ENCODE results near the gene GLIPR1L2. TPM values are rescaled to one million over a fixed set of nuclear protein-coding genes. Genes with fewer than 3 reads are reported as not detected.

Gene GLIPR1L2
- total and polyA plus RNA-seq, 2 experiments from 2014 or later, result 0.08 TPM; not detected in 1

DNA sequence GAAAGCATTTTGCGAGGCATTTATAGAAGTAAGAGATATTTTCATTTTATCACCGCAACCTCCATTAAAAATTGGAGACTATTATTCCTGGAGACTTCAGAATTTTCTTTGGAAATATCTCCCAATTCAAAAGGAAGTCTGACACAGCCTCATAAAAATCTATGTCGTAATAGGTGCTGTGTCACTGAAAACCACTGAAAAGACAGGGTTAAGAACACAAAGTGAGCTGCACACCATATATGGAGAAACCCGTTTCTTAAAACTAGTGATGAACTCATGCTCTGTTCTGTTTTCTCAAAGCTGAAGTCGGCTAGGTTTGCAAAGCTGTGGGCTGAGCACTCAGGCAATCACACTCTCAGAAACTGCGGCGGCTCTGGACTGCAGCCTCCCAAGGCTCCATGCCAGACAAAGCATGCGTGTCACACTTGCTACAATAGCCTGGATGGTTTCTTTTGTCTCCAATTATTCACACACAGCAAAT is 89.6 kb downstream of the GLIPR1L2 start, which contains the start of gene GLIPR1:
GLIPR1 (plus strand) TSS at position 287 of the 481 bp plus-strand sequence; CDS start at position 413, 126 bp downstream.
- Histone ChIP-seq H3F3A (replicated peaks; ENCODE audit: low read depth) (no peaks in the 10 kb centered on the region), H3K79me2 (replicated peaks; ENCODE audit: insufficient read depth) (no peaks in the 10 kb centered on the region), H3K4me2 (no peak within 1 kb of the TSS), H3K4me3 (no peak within 1 kb of the TSS), H4K20me1 (replicated peaks; ENCODE audit: insufficient read depth) (no peaks in the 10 kb centered on the region), H3K36me3 (ENCODE audit: insufficient read depth) (no peaks in the 10 kb centered on the region), H3K4me1 (ENCODE audit: insufficient read depth) (peaks cover 12% of the 10 kb centered on the region), H3K9me2 (ENCODE audit: insufficient read depth) (no peaks in the 10 kb centered on the region), H3K27me3 (ENCODE audit: insufficient read depth) (no peaks in the 10 kb centered on the region), H3K27ac (ENCODE audit: low read depth) (no peak within 1 kb of the TSS), H2AFZ (peak within 1 kb of the TSS; percentile 75; the same call in 1 of the 2 replicates)
- peaks cover 21% of the 10 kb centered on the region for H3K4me1 Mint-ChIP-seq
- DNase-seq (ENCODE audit: low spot score), result no peak
- peak within 1 kb of the TSS; percentile 50; the same call in 1 of the 2 replicates for H3K27ac Mint-ChIP-seq
- no peak within 1 kb of the TSS for H3K4me3 Mint-ChIP-seq
- H3K36me3 Mint-ChIP-seq (ENCODE audit: low read depth), result no peaks in the 10 kb centered on the region
- TF ChIP-seq, protein P1, sequence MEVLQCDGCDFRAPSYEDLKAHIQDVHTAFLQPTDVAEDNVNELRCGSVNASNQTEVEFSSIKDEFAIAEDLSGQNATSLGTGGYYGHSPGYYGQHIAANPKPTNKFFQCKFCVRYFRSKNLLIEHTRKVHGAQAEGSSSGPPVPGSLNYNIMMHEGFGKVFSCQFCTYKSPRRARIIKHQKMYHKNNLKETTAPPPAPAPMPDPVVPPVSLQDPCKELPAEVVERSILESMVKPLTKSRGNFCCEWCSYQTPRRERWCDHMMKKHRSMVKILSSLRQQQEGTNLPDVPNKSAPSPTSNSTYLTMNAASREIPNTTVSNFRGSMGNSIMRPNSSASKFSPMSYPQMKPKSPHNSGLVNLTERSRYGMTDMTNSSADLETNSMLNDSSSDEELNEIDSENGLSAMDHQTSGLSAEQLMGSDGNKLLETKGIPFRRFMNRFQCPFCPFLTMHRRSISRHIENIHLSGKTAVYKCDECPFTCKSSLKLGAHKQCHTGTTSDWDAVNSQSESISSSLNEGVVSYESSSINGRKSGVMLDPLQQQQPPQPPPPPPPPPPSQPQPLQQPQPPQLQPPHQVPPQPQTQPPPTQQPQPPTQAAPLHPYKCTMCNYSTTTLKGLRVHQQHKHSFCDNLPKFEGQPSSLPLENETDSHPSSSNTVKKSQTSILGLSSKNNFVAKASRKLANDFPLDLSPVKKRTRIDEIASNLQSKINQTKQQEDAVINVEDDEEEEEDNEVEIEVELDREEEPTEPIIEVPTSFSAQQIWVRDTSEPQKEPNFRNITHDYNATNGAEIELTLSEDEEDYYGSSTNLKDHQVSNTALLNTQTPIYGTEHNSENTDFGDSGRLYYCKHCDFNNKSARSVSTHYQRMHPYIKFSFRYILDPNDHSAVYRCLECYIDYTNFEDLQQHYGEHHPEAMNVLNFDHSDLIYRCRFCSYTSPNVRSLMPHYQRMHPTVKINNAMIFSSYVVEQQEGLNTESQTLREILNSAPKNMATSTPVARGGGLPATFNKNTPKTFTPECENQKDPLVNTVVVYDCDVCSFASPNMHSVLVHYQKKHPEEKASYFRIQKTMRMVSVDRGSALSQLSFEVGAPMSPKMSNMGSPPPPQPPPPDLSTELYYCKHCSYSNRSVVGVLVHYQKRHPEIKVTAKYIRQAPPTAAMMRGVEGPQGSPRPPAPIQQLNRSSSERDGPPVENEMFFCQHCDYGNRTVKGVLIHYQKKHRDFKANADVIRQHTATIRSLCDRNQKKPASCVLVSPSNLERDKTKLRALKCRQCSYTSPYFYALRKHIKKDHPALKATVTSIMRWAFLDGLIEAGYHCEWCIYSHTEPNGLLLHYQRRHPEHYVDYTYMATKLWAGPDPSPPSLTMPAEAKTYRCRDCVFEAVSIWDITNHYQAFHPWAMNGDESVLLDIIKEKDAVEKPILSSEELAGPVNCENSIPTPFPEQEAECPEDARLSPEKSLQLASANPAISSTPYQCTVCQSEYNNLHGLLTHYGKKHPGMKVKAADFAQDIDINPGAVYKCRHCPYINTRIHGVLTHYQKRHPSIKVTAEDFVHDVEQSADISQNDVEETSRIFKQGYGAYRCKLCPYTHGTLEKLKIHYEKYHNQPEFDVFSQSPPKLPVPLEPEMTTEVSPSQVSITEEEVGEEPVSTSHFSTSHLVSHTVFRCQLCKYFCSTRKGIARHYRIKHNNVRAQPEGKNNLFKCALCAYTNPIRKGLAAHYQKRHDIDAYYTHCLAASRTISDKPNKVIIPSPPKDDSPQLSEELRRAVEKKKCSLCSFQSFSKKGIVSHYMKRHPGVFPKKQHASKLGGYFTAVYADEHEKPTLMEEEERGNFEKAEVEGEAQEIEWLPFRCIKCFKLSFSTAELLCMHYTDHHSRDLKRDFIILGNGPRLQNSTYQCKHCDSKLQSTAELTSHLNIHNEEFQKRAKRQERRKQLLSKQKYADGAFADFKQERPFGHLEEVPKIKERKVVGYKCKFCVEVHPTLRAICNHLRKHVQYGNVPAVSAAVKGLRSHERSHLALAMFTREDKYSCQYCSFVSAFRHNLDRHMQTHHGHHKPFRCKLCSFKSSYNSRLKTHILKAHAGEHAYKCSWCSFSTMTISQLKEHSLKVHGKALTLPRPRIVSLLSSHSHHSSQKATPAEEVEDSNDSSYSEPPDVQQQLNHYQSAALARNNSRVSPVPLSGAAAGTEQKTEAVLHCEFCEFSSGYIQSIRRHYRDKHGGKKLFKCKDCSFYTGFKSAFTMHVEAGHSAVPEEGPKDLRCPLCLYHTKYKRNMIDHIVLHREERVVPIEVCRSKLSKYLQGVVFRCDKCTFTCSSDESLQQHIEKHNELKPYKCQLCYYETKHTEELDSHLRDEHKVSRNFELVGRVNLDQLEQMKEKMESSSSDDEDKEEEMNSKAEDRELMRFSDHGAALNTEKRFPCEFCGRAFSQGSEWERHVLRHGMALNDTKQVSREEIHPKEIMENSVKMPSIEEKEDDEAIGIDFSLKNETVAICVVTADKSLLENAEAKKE (CRISPR knock-in tag; IDR thresholded peaks at IDR 0.05), result no peak
- TF ChIP-seq ZNF114 (CRISPR knock-in tag; IDR thresholded peaks at IDR 0.05) (no peak), JUNB (IDR thresholded peaks at IDR 0.05; ENCODE audit: unreplicated experiment) (no peak), EZH2phosphoT487 (IDR thresholded peaks at IDR 0.05; ENCODE audit: unreplicated experiment) (no peak), STAT1 (IDR thresholded peaks at IDR 0.05; ENCODE audit: unreplicated experiment) (no peak), EZH2 (IDR thresholded peaks at IDR 0.05; ENCODE audit: low read depth, unreplicated experiment) (no peak), ZNF331 (CRISPR knock-in tag; IDR thresholded peaks at IDR 0.05; ENCODE audit: low read depth) (no peak), POLR2AphosphoS5 (IDR thresholded peaks at IDR 0.05; ENCODE audit: low read depth) (no peak), NANOG (IDR thresholded peaks at IDR 0.05; ENCODE audit: borderline replicate concordance) (no peak), CREB1 (CRISPR knock-in tag; IDR thresholded peaks at IDR 0.05; ENCODE audit: low read depth) (no peak)
- TF ChIP-seq, protein P2, sequence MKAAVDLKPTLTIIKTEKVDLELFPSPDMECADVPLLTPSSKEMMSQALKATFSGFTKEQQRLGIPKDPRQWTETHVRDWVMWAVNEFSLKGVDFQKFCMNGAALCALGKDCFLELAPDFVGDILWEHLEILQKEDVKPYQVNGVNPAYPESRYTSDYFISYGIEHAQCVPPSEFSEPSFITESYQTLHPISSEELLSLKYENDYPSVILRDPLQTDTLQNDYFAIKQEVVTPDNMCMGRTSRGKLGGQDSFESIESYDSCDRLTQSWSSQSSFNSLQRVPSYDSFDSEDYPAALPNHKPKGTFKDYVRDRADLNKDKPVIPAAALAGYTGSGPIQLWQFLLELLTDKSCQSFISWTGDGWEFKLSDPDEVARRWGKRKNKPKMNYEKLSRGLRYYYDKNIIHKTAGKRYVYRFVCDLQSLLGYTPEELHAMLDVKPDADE (IDR thresholded peaks at IDR 0.05), result no peak
- TF ChIP-seq, protein P3, sequence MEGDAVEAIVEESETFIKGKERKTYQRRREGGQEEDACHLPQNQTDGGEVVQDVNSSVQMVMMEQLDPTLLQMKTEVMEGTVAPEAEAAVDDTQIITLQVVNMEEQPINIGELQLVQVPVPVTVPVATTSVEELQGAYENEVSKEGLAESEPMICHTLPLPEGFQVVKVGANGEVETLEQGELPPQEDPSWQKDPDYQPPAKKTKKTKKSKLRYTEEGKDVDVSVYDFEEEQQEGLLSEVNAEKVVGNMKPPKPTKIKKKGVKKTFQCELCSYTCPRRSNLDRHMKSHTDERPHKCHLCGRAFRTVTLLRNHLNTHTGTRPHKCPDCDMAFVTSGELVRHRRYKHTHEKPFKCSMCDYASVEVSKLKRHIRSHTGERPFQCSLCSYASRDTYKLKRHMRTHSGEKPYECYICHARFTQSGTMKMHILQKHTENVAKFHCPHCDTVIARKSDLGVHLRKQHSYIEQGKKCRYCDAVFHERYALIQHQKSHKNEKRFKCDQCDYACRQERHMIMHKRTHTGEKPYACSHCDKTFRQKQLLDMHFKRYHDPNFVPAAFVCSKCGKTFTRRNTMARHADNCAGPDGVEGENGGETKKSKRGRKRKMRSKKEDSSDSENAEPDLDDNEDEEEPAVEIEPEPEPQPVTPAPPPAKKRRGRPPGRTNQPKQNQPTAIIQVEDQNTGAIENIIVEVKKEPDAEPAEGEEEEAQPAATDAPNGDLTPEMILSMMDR (conservative IDR thresholded peaks at IDR 0.05; ENCODE audit: low read depth in 2 of 2), result no peak
- TF ChIP-seq, protein P4, sequence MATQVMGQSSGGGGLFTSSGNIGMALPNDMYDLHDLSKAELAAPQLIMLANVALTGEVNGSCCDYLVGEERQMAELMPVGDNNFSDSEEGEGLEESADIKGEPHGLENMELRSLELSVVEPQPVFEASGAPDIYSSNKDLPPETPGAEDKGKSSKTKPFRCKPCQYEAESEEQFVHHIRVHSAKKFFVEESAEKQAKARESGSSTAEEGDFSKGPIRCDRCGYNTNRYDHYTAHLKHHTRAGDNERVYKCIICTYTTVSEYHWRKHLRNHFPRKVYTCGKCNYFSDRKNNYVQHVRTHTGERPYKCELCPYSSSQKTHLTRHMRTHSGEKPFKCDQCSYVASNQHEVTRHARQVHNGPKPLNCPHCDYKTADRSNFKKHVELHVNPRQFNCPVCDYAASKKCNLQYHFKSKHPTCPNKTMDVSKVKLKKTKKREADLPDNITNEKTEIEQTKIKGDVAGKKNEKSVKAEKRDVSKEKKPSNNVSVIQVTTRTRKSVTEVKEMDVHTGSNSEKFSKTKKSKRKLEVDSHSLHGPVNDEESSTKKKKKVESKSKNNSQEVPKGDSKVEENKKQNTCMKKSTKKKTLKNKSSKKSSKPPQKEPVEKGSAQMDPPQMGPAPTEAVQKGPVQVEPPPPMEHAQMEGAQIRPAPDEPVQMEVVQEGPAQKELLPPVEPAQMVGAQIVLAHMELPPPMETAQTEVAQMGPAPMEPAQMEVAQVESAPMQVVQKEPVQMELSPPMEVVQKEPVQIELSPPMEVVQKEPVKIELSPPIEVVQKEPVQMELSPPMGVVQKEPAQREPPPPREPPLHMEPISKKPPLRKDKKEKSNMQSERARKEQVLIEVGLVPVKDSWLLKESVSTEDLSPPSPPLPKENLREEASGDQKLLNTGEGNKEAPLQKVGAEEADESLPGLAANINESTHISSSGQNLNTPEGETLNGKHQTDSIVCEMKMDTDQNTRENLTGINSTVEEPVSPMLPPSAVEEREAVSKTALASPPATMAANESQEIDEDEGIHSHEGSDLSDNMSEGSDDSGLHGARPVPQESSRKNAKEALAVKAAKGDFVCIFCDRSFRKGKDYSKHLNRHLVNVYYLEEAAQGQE (IDR thresholded peaks at IDR 0.05; ENCODE audit: unreplicated experiment), result no peak
- ATAC-seq, result no peak
- H3K9me3 Mint-ChIP-seq, result no peaks in the 10 kb centered on the region
- H3K27me3 Mint-ChIP-seq (ENCODE audit: insufficient read depth, low read depth, poor library complexity), result no peaks in the 10 kb centered on the region

Data from GM23338 (cell line).